DLD1 (cell line): ENCODE results near the gene OR10AD1.
"Not testable (repeated sequence)": the region's sequence is repeated elsewhere in the genome, so short reads cannot be mapped to it uniquely, and the experiment has no call there.

Source experiments
- in situ Hi-C: cut with HindIII; loops from 2 replicates; pipeline ENCODE4 v1.10.0; 2017; ENCODE audit warnings: low sequenced_read_pairs

Gene OR10AD1

GRCh38 chr12:48163150-48163747 lies 39.8 kb downstream of the OR10AD1 start:
- in situ Hi-C loops = no loop called here

- in situ Hi-C loops = no loop called here
Measured at GRCh38 chr12:48160807-48161206, 42.3 kb downstream of the OR10AD1 start.

- in situ Hi-C loops = no loop called here
Measured at GRCh38 chr12:48160046-48160445, 43.0 kb downstream of the OR10AD1 start.

GRCh38 chr12:48157889-48158370 lies 45.2 kb downstream of the OR10AD1 start:
- in situ Hi-C loops = no loop called here

GRCh38 chr12:48157018-48157888 lies 45.8 kb downstream of the OR10AD1 start, which contains the start of gene ASB8:
Gene ASB8, minus strand, starts transcription at chr12:48157515. Its CDS starts 4,019 bp downstream, at chr12:48153496.
- in situ Hi-C loops = no loop called here

GRCh38 chr12:48156652-48157017 lies 46.5 kb downstream of the OR10AD1 start:
- in situ Hi-C loops = no loop called here

- in situ Hi-C loops = not testable (repeated sequence)
Measured at GRCh38 chr12:48155786-48156185, 47.3 kb downstream of the OR10AD1 start.
